Mesenchymal stem cell (in vitro differentiated cells and primary cell): ENCODE data around the gene GARIN3.

Experiments
- DNase-seq: peaks from one replicate; pipeline ENCODE4 v3.0.0-alpha.2; 2013
- H2AFZ ChIP-seq: one replicate; pipeline ENCODE4 v1.6.1; 2013; ENCODE audit warnings: low read depth, mild to moderate bottlenecking, control low read depth, inconsistent platforms, low read length, moderate library complexity
- H2AK5ac ChIP-seq: 2 replicates; pipeline ENCODE4 v1.6.1; 2013; ENCODE audit warnings: low read length, moderate library complexity, mild to moderate bottlenecking, inconsistent platforms; ENCODE audit not compliant: severe bottlenecking
- H2BK120ac ChIP-seq: one replicate; pipeline ENCODE4 v1.6.1; 2013; ENCODE audit warnings: low read depth, mild to moderate bottlenecking, inconsistent platforms, low read length, moderate library complexity
- H2BK12ac ChIP-seq, 2 experiments: one replicate each; pipeline ENCODE4 v1.6.1; 2013; ENCODE audit warnings: inconsistent platforms in 2 of 2, low read length in 2 of 2, mild to moderate bottlenecking in 2 of 2, moderate library complexity in 2 of 2, control low read depth in 1 of 2
- H2BK15ac ChIP-seq: one replicate; pipeline ENCODE4 v1.6.1; 2013; ENCODE audit warnings: mild to moderate bottlenecking, low read depth, inconsistent platforms; ENCODE audit not compliant: poor library complexity, severe bottlenecking
- H2BK5ac ChIP-seq: 2 replicates; pipeline ENCODE4 v1.6.1; 2013; ENCODE audit warnings: low read depth, mild to moderate bottlenecking, low read length, control low read depth, inconsistent platforms; ENCODE audit not compliant: poor library complexity, severe bottlenecking
- H3K14ac ChIP-seq, 2 experiments: one replicate each; pipeline ENCODE4 v1.6.1; 2013; ENCODE audit warnings: inconsistent platforms in 2 of 2, low read length in 2 of 2, control low read depth in 1 of 2, mild to moderate bottlenecking in 1 of 2, moderate library complexity in 1 of 2
- H3K18ac ChIP-seq, 2 experiments: one replicate each; pipeline ENCODE4 v1.6.1; 2013; ENCODE audit warnings: inconsistent platforms in 2 of 2, low read length in 2 of 2, control low read depth in 1 of 2, low read depth in 1 of 2, mild to moderate bottlenecking in 1 of 2
- H3K23ac ChIP-seq, 2 experiments: one replicate each; pipeline ENCODE4 v1.6.1; 2013; ENCODE audit warnings: inconsistent platforms in 2 of 2, low read length in 2 of 2, mild to moderate bottlenecking in 2 of 2, moderate library complexity in 2 of 2, control low read depth in 1 of 2
- H3K27ac ChIP-seq: 2 replicates; pipeline ENCODE4 v1.5.1; 2013; ENCODE audit warnings: mild to moderate bottlenecking, moderate library complexity, low read length, control low read depth, inconsistent platforms; ENCODE audit not compliant: poor library complexity, severe bottlenecking
- H3K27me3 ChIP-seq, 2 experiments: 2 replicates each; pipeline versions ENCODE4 v1.6.1 to v1.7.0; 2013; ENCODE audit warnings: low read length in 2 of 2, mild to moderate bottlenecking in 2 of 2, moderate library complexity in 2 of 2, control low read depth in 1 of 2, inconsistent platforms in 1 of 2; ENCODE audit not compliant: control insufficient read depth in 1 of 2, insufficient read depth in 1 of 2
- H3K36me3 ChIP-seq, 2 experiments: 2 replicates each; pipeline versions ENCODE4 v1.6.1 to v1.7.0; 2013; ENCODE audit warnings: low read length in 2 of 2, control low read depth in 1 of 2, inconsistent platforms in 1 of 2, low read depth in 1 of 2, mild to moderate bottlenecking in 1 of 2; ENCODE audit not compliant: insufficient read depth in 2 of 2, control insufficient read depth in 1 of 2
- H3K4ac ChIP-seq, 2 experiments: one replicate each; pipeline ENCODE4 v1.6.1; 2013; ENCODE audit warnings: inconsistent platforms in 2 of 2, low read length in 2 of 2, mild to moderate bottlenecking in 2 of 2, moderate library complexity in 2 of 2, control low read depth in 1 of 2, low read depth in 1 of 2
- H3K4me1 ChIP-seq: 2 replicates; pipeline ENCODE4 v1.6.1; 2013; ENCODE audit warnings: low read depth, low read length, control low read depth; ENCODE audit not compliant: control insufficient read depth, insufficient read depth
- H3K4me2 ChIP-seq: 2 replicates; pipeline ENCODE4 v1.6.1; 2013; ENCODE audit warnings: low read length, mild to moderate bottlenecking, inconsistent platforms; ENCODE audit not compliant: poor library complexity, severe bottlenecking
- H3K4me3 ChIP-seq, 2 experiments: 2 replicates each; pipeline versions ENCODE4 v1.5.1 to v1.7.0; 2013; ENCODE audit warnings: low read length in 2 of 2, mild to moderate bottlenecking in 2 of 2, control low read depth in 1 of 2, low read depth in 1 of 2; ENCODE audit not compliant: insufficient read depth in 1 of 2
- H3K79me1 ChIP-seq: replicated peaks from 2 replicates; pipeline ENCODE4 v1.6.1; 2013; ENCODE audit warnings: mild to moderate bottlenecking, control low read depth, low read length, inconsistent platforms; ENCODE audit not compliant: poor library complexity, severe bottlenecking
- H3K9ac ChIP-seq: 2 replicates; pipeline ENCODE4 v1.7.0; 2013; ENCODE audit warnings: mild to moderate bottlenecking, low read length, moderate library complexity
- H3K9me3 ChIP-seq: 2 replicates; pipeline ENCODE4 v1.7.0; 2013; ENCODE audit warnings: mild to moderate bottlenecking, low read length; ENCODE audit not compliant: control insufficient read depth
- H4K8ac ChIP-seq: one replicate; pipeline ENCODE4 v1.6.1; 2013; ENCODE audit warnings: inconsistent platforms, mild to moderate bottlenecking, low read length, moderate library complexity
- H4K91ac ChIP-seq: one replicate; pipeline ENCODE4 v1.6.1; 2013; ENCODE audit warnings: mild to moderate bottlenecking, low read length, inconsistent platforms
- WGBS: methylation state at CpG from one replicate; pipeline ENCODE4 v1.1.7; 2013; ENCODE audit warnings: mixed read lengths; 5-methylcytosine and 5-hydroxymethylcytosine counted together

The GARIN3 gene

DNA sequence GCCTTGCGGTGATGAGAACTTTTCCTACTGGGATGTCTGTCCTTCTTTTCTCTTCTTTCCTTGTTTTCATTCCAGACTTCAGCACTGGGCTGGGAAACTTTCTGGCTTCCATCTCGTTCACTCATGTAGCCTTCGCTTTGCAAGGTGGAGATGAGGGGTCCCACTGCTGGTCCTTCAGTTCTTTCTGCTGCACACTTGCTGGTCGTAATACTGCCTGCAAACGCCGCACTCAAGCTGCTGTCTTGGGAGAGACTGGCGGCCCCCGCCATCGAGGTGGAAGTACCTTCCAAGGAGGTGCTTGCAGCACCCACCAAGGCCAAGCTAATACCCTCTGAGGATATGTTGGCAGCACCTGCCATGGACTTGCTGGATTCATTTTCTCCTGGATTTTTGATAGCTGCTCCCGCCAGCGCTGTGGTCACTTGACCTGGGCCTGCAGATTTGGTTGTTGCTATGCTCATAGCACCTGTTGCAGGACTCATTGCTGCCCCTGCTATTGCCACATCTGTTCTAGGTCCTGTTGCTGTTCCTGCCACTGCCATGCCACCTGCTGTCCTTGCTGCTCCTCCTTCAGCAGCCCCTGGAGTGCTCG, 3.0 kb downstream of the GARIN3 start:
- Histone ChIP-seq H3K4me2 (no peak overlapping the region), H2BK12ac (no peak overlapping the region), H2BK5ac (no peak overlapping the region), H2AK5ac (no peak overlapping the region), H4K91ac (no peak overlapping the region), H3K4me3 (no peak overlapping the region), H2BK120ac (no peak overlapping the region), H3K14ac (no peak overlapping the region), H3K79me1 (no peaks in the 10 kb centered on the region), H3K9ac (no peak overlapping the region), H3K23ac (no peak overlapping the region), H3K27me3 (peaks cover 14 to 17% of the 10 kb centered on the region in 2 experiments), H4K8ac (no peak overlapping the region), H3K4me1 (no peaks in the 10 kb centered on the region), H3K4ac (no peak overlapping the region), H3K27ac (no peak overlapping the region), H2BK15ac (no peak overlapping the region), H3K18ac (no peak overlapping the region), H2AFZ (no peak overlapping the region), H3K9me3 (no peaks in the 10 kb centered on the region), H3K36me3 (no peaks in the 10 kb centered on the region)
- WGBS, result 93% methylated on average over 12 of the region's 12 CpGs
- no peak for DNase-seq

DNA sequence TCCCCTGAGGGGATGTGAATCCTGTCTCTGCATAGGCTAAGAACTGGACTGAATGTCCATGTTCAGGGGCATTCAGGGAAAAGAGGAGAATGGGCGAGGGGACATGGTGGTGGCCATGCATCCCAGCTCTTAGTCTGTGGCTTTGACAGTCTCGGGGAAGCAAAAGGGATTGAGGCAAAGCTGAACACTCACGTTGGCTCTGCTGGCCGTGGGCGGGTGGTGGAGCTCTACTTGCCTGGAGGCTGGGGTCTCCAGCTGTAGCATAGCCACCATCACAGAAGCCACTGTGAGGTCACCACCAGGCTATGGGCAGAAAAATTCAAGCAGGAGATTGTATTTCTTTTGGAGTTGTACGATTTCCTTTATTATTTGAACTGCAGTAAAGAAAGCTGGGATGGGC, 4.1 kb downstream of the GARIN3 start:
- Histone ChIP-seq H2BK12ac (no peak overlapping the region), H3K9me3 (no peaks in the 10 kb centered on the region), H2BK5ac (no peak overlapping the region), H3K23ac (no peak overlapping the region), H3K4me2 (no peak overlapping the region), H3K14ac (no peak overlapping the region), H3K27ac (no peak overlapping the region), H4K8ac (no peak overlapping the region), H3K4me3 (no peak overlapping the region), H3K79me1 (no peaks in the 10 kb centered on the region), H3K9ac (no peak overlapping the region), H3K4ac (no peak overlapping the region), H2BK120ac (no peak overlapping the region), H3K27me3 (peaks cover 14 to 17% of the 10 kb centered on the region in 2 experiments), H4K91ac (no peak overlapping the region), H2AFZ (no peak overlapping the region), H3K4me1 (no peaks in the 10 kb centered on the region), H3K18ac (no peak overlapping the region), H2BK15ac (no peak overlapping the region), H3K36me3 (no peaks in the 10 kb centered on the region), H2AK5ac (no peak overlapping the region)
- WGBS, result 79% methylated on average over 6 of the region's 6 CpGs
- no peak for DNase-seq

DNA sequence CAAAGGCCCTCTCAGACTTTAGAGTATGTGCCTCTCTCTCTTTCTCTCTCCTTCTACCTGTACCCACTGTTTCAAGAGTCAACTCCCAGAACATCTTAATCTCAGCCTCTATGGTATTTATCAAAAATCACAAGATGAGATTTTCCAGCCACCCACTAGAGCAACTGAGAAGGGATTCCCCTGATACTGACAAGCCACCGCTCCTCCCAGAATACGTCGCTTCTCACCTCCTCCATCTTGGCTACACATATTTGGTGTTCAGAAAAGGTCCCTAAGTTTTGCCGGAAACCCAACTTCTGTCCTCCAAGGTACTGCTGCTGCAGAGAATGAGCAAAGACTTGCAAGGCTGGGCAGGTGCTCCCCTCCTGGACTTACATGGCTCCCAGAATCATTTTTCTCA, 6.1 kb downstream of the GARIN3 start:
- H3K4me2 ChIP-seq, result no peak overlapping the region
- H3K9ac ChIP-seq, result no peak overlapping the region
- no peak overlapping the region for H4K8ac ChIP-seq
- H3K79me1 ChIP-seq, result no peaks in the 10 kb centered on the region
- no peak overlapping the region for H3K23ac ChIP-seq
- no peak overlapping the region for H2BK12ac ChIP-seq
- H2AFZ ChIP-seq, result no peak overlapping the region
- peaks cover 10% of the 10 kb centered on the region in 2 experiments for H3K27me3 ChIP-seq
- H3K27ac ChIP-seq, result no peak overlapping the region
- H3K36me3 ChIP-seq, result no peaks in the 10 kb centered on the region
- H3K9me3 ChIP-seq, result no peaks in the 10 kb centered on the region
- H3K4me3 ChIP-seq, result no peak overlapping the region
- no peak overlapping the region for H4K91ac ChIP-seq
- H3K14ac ChIP-seq, result no peak overlapping the region
- H3K18ac ChIP-seq, result no peak overlapping the region
- no peaks in the 10 kb centered on the region for H3K4me1 ChIP-seq
- no peak for DNase-seq
- 98% methylated on average over 4 of the region's 4 CpGs for WGBS
- H2BK120ac ChIP-seq, result no peak overlapping the region
- H2BK15ac ChIP-seq, result no peak overlapping the region
- no peak overlapping the region for H3K4ac ChIP-seq
- H2BK5ac ChIP-seq, result no peak overlapping the region
- no peak overlapping the region for H2AK5ac ChIP-seq

DNA sequence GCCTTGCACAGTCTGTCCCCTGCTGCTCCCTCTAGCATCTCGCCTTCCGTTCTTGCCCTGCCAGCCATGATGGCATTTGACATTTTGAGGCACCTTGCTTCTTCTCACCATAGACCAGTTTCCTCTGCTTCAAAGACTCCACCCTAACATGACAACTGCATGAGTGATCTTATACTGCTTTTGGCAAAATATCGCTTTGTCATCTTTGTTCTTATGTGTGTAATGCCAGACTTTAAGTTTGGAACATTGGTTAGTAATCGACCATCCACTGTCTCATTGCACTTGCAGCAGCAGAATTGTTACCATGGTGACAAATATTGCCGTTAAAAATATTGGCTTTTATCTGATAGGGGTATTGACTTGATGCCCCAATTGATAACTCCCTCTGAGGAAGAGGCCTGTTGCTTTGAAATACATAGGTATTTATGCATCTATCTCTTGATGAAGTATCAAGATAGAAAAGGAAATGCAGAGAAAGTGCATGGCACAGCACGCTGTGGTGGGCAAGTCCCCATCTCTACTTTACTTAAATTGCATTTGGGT, 6.8 kb downstream of the GARIN3 start:
- no peak overlapping the region for H3K14ac ChIP-seq

More for the DNA sequence above, 6.8 kb downstream of the GARIN3 start:
- Histone ChIP-seq H4K8ac (no peak overlapping the region), H3K4me1 (no peaks in the 10 kb centered on the region), H3K23ac (no peak overlapping the region), H2BK120ac (no peak overlapping the region), H3K4ac (no peak overlapping the region), H3K79me1 (no peaks in the 10 kb centered on the region), H3K18ac (no peak overlapping the region), H3K27me3 (peaks cover 10% of the 10 kb centered on the region in 2 experiments), H3K9me3 (no peaks in the 10 kb centered on the region), H2AFZ (no peak overlapping the region), H3K4me3 (no peak overlapping the region), H2AK5ac (no peak overlapping the region), H3K36me3 (no peaks in the 10 kb centered on the region), H2BK12ac (no peak overlapping the region), H3K27ac (no peak overlapping the region), H2BK15ac (no peak overlapping the region), H2BK5ac (no peak overlapping the region), H3K9ac (no peak overlapping the region), H3K4me2 (no peak overlapping the region), H4K91ac (no peak overlapping the region)
- no peak for DNase-seq
- 87% methylated on average over 5 of the region's 6 CpGs for WGBS
